T-helper 1 cell (primary cell): ENCODE data around the gene CALML6.

Source experiments
- DNase-seq, 5 donors: peaks; one replicate each; pipeline ENCODE4 v3.0.0-alpha.2; 2012 to 2020

CALML6 gene

DNA sequence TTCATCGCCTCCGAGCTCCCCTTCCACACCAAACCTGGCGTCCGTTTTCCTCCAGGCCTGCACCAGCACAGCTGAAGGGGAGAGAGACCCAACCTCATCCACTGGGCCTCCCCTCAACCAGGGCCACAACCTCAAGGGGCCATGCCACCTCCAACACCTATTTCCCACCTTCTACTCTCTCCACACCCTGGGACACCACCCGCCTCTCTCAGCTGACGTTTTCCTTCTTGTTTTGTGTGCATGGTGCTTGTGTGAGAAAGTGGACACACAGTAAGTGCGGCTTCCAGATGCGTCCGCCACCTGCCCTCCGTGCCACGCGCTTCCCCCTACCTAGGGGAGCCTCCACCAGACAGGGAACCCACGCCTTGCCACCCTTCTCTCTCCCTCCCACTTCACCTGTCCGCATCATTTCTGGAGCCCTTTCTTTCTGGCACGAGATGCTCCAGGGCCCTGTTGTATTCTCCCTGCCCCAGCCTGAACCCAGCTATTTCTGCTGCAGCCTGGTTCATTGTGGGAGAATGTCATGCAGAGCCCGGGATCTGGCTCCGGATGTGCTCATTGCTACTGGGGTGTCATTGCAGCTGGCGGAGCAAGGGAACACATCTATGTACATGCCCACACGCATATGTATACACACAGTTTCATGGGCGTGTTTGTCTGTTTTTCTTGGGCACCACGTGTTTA, 22.8 kb upstream of the CALML6 start:
- DNase-seq: no peak

DNA sequence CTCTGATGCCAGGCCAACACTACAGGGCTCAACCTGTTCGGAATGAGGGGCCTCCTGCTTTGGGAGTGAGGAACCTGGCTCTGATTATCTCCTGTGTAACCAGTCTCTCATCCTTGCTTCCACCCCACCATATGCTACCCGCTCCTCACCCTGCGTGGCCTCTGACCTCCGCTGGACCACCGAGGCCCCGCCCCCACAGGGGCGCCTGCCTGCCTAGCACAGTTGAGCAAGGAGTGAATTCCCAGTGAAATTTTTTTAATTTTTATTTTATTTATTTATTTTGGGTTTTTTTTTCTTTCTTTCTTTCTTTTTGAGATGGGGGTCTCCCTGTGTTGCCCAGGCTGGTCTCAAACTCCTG, 22.3 kb upstream of the CALML6 start:
- DNase-seq: no peak

DNA sequence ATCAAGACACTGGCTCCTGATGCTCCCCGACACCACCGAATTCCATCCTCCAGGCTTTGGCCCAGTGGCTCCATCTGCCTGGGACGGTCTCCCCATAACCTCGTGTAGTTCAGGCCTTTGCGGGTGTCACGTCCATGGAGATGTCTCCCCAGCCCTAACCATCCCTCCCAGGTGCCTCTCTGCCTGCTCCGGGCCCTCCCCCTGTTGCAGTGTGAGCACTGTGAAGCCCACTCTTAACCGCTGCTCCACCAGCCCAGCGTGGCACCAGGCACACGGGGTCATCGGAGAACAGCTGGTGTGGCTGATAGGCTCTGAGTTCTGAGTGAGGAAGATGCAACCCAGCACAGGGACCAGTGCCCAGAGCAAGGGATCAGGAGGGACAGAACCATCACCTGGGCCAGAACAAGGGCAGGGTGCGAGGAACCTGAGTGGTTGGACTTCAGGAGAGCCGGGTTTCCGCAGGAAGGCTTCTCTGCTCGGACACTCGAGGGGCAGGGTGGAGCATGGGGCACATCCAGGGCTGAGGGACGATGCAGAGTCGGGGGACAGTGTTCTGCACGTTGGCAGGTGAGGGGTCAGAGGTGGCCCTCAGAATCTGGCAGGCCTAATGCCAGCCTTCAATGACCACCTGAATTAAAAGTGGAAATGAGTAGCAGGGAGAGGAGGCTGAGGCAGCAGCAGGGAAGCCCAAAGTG, 21.6 kb upstream of the CALML6 start:
- DNase-seq: no peak

DNA sequence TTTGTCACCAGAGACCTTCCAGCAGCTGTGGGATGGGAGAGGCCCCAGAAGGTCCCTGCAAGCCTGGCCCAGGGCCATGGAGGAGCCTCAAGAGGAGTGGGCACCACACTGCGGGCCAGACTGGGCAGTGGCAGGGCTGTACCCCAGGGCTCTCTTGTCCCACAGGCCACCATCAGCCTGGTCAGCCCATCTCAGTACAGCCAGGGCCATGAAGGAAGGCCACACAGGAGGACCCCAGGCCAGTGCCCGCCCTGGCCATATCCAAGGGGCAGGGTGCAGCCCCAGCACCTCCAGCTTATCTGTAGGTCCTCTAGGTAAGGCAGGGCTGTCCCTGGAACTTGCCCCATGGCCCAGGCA, 21.1 kb upstream of the CALML6 start:
- no peak for DNase-seq

DNA sequence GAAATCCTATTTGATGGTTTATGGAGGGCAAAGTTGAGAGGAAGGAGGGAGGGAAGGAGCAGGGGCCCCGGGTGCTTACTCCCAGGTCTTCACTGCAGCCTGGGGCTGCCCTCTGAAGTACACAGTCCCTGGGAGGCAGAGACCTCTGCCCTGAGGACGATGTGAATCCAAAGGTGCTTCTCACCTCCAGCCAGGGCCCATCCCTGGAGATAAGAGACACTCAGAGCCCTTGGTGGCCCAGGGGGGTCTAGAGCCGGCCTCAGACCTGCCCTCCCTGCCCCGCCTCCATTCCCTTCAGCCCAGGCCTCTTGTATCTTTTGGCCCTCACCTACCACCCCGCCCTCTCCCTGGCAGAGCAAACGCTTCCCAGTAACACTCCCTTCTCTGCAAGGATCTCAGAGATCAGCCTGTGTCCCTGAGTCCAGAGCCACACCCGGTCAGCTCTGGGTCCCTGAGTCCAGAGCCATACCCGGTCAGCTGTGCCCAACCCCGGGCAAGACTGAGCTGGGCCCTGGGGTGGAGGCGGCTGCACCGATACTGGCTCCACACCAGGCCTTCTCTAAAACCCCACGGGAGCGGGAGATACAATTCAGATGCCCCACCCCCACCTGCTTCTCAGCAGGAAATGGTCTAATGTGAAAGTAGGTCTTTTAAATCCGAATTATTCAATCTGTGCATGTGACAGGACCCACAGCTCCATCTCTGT, 20.6 kb upstream of the CALML6 start:
- DNase-seq: no peak

DNA sequence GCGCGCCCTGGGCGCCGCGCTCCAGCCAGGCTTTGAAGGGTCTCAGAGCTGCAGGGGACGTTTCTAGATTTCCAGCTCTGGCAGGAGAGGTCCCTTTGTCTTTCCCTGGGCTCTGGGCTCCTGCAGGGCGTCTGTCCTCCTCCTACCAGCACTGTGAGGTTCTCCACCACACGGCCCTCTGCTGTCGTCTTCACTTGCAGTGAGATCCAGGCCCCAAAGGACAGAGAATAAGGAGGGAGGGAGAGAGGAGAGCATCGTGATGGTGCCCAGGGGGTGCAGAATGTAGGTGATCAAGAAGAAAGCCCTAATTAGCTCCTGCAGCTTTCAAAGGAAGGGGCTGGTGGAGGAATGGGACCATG, 20.0 kb upstream of the CALML6 start:
- DNase-seq: no peak

DNA sequence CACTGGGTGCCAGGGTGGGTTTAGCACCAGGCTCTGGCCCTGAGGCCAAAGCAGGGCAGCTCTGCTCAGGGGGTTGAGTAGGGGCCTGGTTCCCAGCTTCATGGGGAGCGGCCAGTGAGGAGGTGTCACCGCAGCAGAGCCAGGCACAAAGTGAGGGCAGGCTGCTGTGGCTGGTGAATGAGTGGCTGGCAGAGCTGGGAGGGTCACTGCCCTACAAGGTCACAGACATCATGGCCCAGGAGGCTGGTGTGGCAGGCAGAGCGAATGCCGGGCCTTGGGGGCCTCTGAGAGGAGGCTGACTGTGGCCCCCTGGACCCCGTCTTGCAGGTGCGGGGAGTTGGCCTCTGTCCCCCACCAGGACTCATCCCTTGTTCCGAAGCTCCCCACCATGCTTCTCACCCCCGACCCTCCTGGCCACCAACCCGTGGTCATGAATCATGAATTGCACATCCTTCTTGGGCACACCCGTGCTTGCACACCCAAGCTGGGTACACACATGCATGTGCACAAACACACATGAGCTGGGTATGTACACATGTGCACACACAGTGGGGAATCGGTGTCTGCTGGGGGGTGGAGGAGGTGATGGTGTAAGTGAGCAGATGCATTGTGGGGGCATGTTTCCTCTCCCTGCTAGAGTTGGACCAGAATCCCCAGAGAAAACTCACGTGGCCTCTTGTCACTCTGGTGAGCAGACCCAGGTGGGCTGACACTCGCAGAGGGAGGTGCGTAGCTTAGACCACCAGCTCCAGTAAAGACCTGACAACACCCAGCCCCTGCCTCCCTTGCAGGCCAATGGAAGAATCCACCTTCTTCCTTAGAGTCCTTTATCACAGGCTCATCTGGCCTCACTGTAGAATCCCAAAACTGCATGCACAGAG, 19.4 kb upstream of the CALML6 start:
- DNase-seq: no peak

DNA sequence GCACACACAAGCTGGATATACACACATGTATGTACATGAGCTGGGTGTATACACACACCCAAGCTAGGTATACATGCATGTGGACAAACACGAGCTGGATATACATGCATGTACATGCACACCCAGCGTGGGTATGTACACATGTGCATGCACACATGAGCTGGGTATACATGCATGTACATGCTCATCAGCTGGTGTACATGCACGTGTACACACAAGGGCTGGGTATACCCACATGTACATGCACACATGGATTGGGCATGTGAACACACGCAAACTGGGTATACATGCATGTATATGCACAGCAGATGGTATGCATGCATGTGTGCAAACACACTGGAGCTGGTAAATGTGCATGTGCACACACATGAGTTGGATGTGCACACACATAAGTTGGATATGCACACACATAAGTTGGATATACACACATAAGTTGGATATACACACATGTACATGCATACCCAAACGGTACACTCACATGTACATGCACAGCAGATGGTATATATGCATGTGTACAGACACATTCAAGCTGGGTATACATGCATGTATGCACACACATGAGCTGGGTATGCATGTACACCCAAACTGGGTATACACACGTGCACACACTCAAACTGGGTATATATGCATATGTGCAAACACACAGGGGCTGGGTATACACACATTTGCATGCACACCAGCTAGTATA, 16.7 kb upstream of the CALML6 start:
- DNase-seq: no peak

DNA sequence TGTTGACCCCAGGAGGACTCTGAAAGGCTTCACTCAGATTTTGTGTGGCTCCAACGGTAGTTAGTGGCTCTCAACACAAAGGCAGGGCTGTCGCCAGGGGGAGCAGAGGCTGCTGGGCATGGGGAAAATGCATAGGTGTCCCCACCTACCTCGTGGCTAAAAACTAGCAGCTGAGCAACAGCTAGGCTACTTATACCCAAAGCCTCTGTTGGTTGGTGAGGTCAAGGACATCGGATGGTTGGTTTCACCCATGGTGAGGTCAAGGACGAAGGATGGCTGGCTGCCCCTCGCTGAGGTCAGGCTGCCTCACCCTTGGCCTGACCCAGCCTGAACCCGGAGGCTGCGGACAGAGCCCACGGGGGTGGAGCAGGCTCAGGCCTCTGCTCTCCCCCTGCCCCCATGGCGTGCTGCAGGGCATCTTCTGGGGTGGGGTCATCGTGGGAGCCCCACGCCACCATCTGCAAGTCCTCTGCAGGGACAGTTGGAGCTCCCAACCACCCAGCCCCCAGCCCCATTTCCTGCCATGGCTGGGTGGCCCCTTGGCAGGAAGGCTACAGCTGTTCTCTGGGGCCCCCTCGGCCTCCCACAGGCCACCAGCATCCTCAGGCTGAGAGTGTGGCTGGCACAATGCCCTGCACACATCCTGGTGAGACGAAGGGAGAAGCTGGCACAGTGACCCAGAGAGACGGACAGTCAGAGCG, 15.6 kb upstream of the CALML6 start:
- DNase-seq: no peak

DNA sequence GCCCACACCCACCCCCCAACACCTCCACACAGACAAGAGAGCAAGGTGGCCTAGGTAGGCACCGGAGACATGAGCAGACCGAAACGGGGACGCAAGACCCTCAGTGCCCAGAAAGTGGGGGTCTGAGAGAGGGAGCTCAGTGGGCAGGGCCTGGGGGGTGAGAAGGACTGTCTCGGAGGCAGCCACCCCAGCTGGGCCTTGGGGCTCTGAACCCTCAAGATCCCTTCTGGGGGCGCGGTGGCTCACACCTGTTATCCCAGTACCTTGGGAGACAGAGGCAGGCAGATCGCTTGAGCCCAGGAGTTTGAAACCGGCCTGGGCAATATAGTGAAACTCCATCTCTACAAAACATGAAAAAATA, 15.1 kb upstream of the CALML6 start:
- DNase-seq: no peak

DNA sequence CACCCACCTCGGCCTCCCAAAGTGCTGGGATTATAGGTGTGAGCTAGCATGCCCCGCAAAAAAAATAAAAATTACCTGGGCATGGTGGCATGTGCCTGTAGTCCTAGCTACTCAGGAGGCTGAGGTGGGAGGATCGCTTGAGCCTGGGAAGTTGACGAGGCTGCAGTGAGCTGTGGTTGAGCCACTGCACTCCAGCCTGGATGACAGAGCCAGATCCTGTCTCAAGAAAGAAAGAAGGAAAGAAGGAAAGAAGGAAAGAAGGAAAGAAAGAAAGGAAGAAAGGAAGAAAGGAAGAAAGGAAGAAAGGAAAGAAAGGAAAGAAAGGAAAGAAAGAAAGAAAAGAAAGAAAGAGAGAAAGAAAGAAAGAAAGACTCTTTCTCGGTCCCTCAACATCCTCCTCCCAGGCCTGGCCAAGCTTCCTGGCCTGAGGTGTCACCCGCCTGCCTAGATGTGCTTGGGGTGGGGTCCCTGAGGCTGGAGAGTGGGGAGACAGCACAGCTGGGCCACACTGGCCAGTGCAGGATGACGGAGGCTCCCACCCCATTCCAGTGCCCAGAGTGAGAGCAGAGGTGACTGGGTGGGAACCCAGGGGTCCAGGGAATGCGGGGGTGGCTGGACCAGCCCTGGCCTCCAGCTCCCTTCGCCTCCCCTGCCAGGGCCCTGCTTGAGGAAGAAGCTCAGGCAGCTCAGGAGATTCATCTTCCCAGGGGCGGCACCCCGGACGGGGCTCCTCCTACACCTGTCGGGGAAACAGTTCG, 14.0 kb upstream of the CALML6 start:
- no peak for DNase-seq

DNA sequence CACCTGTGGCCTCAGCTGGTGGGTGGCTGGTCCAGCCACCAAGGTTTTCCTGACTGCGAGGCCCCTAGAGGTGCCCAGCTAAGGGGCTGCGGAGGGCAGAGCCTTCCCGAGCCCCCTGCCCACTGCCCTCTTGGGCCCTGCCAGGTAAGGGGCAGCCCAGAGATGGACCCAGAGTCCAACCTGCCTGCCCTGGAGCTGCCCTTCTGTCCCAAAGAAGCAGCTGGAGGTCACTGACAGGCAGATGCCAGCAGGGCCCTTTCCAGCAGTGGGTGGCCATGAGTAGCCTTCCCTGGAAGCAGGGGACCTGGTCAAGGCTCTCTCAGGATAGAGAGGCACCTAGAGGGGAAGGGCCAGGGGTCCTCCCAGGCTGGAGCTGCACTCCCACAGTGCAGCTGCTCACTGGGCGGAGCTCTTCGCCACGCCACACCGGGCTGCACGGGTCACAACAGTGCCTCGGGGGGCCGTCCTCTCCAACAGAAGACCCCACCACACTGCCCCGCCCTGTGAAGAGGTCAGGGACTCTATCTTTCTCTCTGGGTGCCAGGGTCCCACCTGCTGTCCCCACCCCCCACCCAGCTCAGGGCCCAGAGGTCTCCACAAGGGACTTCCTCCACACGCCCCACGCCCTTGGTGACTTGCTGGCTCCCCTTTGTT, 13.3 kb upstream of the CALML6 start:
- no peak for DNase-seq

DNA sequence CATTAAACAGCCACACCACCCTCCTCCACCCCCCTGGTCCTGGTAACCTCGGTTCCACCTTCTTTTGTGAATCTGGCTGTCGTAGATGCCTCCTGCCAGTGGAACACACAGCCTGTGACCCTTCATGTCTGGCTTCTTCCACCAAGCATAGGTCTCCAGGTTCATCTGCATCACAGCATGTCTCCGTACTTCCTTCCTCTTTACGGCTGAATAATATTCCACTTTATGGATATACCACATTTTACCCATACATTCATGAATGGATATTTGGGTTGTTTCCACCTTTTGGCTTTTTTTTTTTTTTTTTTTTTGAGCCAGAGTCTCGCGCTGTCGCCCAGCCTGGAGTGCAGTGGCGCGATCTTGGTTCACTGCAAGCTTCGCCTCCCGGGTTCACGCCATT, 11.8 kb upstream of the CALML6 start:
- DNase-seq: no peak

DNA sequence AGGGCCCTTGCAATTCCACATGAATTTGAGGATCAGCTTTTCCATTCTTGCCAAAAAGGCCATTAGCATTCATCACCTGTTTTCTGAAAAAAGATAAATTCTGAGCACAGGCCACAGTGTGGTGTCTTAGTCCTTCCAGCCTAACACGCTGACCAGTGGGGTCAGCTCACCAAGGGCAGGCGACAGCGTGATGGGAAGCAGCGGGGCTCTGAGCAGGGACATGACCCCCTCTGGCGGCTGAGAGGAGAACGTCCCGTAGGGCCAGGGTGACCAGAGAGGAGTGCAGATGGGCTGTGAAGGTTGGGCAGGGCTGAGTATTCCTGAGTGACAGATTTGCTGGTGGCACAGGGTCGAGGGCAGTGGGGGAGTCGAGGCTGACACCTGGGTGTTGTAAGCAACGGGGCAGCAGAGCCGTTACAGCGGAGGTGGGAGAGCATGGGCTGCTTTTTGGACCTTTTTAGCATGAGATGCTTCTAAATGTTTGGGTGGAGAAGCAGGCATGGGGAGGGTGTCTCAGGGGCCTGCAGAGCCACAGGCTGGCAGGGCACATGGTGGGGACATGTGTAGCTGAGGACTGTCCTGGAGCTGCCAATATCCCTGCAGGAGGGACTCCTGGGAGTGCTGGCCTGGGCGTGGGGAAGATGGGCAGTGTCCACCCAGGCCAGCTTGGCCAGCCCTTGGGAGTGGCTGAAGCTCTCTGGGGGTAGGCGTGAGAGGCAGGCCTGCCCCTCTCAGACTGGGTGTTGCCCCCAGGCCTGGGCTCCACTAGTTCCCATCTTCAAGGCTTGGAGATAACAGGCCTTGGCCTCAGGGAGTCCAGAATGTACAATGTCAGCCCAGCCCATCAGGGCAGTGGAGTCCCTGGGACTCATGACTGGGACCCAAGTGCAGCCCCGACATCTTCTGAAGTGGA, 8.6 kb upstream of the CALML6 start:
- peak in 4 of 5 donors; percentile 34 to 66 (median 54) for DNase-seq

DNA sequence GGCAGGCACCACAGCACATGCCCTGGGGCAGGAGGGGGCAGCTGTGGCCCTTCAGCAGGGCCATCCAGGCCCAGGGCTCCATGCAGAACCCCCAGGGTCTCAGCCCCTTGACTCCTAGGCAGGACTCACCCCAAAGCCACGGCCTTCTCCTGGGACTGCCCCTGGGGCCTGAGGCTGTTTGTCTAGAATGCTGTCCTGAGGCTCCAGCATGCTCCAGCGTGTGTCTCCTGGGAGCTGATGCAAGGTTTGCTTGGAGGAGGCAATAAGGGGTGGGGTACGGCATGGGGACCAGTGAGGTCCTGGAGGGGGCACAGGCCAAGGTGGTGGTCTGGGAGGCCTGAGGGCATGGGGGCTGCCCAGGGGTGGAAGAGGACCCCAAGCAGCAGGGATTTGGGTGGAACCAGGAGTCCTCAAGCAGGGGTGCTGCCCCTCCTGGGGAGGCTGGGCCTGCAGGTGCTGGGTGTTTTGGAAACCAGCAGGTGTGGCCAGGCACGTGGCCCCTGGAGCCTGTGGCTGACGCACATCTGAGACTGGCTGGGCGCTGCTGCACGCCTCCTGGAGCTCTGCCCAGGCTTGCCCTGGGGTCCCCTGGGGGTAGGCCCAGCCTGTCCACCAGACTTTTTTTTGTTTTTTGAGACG, 7.8 kb upstream of the CALML6 start:
- DNase-seq: no peak

DNA sequence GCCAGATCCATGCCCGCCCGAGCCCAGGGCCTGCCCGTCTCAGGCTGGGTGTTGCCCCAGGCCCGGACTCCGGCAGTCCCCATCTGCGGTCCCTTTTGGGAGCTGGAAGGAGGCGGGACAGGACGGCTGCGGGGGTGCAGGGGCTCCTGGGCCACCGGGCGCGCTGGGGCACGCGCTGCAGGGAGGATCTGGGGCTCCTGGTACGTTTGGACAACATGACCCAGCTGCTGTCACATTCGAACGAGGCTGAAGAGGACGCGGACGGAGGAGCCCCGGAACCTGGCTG, 6.6 kb upstream of the CALML6 start:
- DNase-seq: peak in 1 of 5 donors; percentile 5

DNA sequence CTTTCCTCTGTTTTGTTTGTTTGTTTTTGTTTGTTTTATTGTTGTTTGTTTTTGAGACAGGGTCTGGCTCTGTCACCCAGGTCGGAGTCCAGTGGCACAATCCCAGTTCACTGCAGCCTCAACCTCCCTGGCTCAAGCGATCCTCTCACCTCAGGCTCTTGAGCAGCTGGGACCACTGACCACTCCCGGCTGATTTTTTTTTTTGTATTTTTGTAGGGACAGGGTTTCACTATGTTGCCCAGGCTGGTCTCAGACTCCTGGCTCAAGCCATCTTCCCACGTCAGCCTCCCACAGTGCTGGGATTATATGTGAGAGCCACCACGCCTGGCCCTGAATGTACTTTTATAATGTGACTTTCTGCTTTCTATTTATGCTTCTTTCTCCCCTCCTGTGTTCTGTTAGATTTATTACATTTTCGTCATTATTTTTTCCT, 5.0 kb upstream of the CALML6 start:
- no peak for DNase-seq

DNA sequence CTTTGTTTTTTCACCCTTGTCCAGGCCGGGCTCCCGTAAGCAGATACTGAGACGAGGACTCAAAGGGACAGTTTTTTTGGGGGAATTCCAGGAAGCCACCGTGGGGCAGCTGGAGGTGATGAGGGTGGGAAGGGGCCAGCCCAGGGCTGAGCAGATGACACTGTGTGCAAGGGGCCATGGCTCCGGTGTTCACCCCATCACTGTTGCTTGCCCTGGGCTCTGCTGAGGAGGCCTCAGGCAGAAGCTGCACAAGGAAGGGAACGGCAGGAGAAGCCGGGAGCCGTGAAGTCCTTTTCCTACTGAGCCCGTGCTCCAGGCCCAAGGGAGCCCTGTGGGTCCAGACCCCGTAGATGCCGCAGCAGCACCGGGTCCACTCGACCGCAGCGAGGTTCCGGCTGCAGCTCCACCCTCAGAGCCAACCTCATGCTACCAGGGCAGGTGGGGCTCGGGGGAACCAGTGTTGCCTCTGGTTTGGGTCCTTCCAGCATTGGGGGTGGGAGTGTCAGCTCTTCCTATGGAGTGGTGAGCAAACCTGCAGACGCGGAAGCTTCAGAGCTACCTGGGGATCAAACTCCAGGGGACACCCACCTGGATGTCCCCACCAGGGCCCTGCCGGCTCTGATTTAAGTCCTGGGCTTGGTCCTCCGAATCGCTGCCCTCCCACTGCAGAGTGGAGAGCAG, 4.3 kb upstream of the CALML6 start:
- peak in 1 of 5 donors; percentile 5 for DNase-seq
